HG02798 (cell line): ENCODE data around the gene OR8D1.
"Not testable (repeated sequence)": the region's sequence is repeated elsewhere in the genome, so short reads cannot be mapped to it uniquely, and the experiment has no call there.

Experiments used
- ATAC-seq: cut with Tn5 transposase; IDR thresholded peaks from one replicate; pipeline ENCODE4 v1.9.1; 2021; ENCODE audit warnings: mild to moderate bottlenecking; ENCODE audit not compliant: unreplicated experiment, poor library complexity

Gene OR8D1

GRCh38 chr11:124294687-124295086, 19.1 kb downstream of the OR8D1 start:
- ATAC-seq: no peak

- no peak for ATAC-seq
These were observed 28.0 kb downstream of the OR8D1 start for GRCh38 chr11:124285610-124286344.

GRCh38 chr11:124278261-124278660, 35.5 kb downstream of the OR8D1 start:
- no peak for ATAC-seq

- no peak for ATAC-seq
These were observed 35.9 kb downstream of the OR8D1 start for GRCh38 chr11:124277804-124278203.

DNA sequence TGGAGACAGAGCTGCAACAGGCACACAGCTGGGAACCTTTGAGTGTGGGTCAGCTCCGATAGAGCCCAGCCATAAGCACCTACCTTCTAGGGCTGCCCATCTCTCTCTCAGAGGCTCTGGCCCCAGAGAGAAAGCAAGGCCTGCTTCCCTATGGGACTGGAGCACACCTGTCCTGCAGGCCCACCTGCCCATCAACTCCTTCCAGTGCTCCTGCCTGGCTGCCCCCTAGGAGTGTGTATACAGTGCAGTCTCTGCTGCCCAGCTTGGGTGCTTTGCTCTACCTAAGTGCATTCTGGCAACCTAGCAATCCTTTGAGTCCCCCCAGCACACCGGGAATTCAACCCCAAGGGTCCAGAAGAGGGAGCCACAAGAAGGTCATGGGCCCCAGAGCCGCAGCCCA, 36.5 kb downstream of the OR8D1 start:
- ATAC-seq: no peak

DNA sequence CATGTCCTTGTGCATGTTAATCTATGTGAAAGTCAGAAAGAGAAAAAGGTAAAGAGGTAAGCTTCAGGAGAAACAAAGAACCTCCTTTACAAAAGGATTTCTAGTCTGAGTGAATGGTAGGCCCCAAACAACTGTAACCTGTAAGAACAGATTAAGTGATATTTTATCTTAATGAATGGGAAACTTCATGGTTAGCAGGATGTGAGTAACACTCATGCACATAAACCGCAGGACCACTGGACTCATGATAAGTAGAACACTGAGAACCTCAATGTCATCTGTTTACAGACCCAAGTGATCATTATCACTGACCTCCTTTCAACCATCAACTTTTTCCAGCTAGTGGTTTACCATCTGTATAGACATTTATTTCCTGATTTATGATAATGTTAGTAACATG, 37.7 kb downstream of the OR8D1 start:
- no peak for ATAC-seq

DNA sequence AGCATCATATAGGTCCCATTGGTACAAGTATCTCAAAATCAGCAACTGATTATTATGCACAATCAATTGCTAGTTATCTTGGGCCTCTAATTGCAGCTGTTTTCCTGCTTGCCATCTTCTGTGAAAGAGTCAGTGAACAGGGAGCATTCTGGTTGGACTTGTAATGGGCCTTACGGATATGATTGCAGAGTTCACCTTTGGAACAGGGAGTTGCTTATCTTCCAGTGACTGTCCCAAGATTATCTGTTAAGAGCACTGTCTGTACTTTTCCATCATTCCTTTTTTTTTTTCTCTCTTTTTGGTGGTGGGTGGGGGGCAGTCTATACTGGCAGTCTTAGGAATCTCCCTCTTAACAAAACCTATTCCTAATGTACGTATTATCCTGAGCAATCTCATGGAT, 39.7 kb downstream of the OR8D1 start:
- ATAC-seq: no peak

DNA sequence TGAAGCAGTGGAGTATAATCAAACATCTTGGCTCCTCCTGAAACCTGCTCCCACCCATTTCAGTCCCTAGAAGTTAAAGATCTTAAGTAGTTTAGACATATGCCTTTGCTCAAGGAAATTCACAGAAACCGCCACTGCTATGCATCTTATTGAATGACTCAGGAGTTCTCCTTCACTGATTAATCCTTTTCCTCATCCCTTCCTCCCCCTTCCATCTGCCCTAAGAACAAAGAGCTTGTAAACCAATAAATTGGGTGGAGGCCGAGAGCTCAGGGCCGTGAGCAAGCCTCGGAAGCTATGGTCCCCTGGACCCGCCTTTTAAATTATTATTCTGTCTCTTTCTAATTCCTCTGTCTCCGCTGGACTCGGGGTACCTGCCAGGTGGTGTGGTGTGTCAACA, 42.9 kb downstream of the OR8D1 start:
- not testable (repeated sequence) for ATAC-seq

GRCh38 chr11:124265041-124265440, 48.7 kb downstream of the OR8D1 start:
- ATAC-seq: not testable (repeated sequence)

DNA sequence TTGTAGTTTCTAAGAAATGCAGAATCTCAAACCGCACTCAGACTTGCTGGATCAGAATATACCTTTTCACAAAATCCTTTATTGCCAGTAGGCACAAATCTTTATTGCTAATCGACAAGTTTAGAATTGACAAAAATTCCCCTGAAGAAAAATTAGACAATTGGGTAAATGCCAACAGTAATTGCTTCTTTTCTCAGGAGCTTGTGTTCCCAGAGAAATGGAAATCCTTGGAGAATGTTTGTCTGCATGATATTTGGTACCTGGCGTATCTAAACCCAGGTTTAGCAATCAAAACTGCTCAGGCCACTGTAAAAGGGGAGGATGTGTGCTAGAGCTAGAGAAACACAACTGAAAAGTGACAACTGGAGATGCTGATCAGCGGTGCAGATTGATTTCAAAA, 57.7 kb downstream of the OR8D1 start, which contains the start of gene OR8G5:
Gene OR8G5, plus strand, starts transcription at position 301 of the 400 bp plus-strand sequence. CDS start 8,556 bp downstream, outside the sequence.
- ATAC-seq: no peak
